Fibroblast of pulmonary artery (primary cell): ENCODE measurements around the gene ZNF91.
"Not testable (repeated sequence)": the region's sequence is repeated elsewhere in the genome, so short reads cannot be mapped to it uniquely, and the experiment has no call there.

Experiments
- DNase-seq: peaks from one replicate; pipeline ENCODE4 v3.0.0-alpha.2; 2010; ENCODE audit warnings: low read depth
- H3K4me3 ChIP-seq: replicated peaks from 2 replicates; pipeline ENCODE4 v1.5.1; 2011; ENCODE audit warnings: low read depth, mild to moderate bottlenecking, control low read depth, low read length, moderate library complexity
- TF ChIP-seq, protein P1 (sequence below): IDR thresholded peaks from 2 replicates; pipeline ENCODE4 v1.5.1; 2011; ENCODE audit warnings: mild to moderate bottlenecking, control low read depth, low read length, inconsistent platforms; ENCODE audit errors: missing control alignments

ZNF91 gene

GRCh38 chr19:23351806-23352205, 43.5 kb downstream of the ZNF91 start:
- TF ChIP-seq, protein P1, sequence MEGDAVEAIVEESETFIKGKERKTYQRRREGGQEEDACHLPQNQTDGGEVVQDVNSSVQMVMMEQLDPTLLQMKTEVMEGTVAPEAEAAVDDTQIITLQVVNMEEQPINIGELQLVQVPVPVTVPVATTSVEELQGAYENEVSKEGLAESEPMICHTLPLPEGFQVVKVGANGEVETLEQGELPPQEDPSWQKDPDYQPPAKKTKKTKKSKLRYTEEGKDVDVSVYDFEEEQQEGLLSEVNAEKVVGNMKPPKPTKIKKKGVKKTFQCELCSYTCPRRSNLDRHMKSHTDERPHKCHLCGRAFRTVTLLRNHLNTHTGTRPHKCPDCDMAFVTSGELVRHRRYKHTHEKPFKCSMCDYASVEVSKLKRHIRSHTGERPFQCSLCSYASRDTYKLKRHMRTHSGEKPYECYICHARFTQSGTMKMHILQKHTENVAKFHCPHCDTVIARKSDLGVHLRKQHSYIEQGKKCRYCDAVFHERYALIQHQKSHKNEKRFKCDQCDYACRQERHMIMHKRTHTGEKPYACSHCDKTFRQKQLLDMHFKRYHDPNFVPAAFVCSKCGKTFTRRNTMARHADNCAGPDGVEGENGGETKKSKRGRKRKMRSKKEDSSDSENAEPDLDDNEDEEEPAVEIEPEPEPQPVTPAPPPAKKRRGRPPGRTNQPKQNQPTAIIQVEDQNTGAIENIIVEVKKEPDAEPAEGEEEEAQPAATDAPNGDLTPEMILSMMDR: no peak
- no peak for DNase-seq
- no peak overlapping the region for H3K4me3 ChIP-seq

- TF ChIP-seq, protein P1: no peak
- DNase-seq: no peak
- H3K4me3 ChIP-seq: no peak overlapping the region
Measured at GRCh38 chr19:23346696-23347095, 48.6 kb downstream of the ZNF91 start.

- TF ChIP-seq, protein P1: no peak
- DNase-seq: no peak
Measured at GRCh38 chr19:23345838-23346237, 49.4 kb downstream of the ZNF91 start.

DNA sequence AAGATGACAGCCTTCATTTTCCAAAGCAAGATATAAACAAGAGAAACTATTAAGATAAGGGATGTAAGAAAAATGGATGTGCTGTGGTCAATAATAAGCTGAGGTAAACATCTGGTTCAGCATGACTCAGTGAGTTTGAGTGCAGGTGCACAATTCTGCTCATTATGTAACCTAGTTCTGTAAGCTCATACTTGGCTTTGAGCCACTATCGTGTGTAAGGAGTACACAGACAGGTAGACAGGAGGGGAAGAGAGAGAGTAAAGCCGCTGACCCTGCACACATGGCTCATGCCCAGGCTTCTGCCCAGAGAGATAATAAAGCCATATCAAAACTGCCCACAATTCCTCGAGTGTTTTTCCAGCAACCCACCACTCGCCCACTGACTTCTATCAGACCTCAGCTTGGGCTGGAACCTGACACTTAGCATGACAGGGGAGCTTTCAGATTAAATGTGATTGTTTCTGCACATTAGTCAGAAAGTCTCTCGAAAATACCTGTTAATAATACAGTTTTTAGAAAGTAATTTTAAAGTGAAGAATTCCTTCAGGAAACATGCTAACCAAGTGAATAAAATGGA, 51.7 kb downstream of the ZNF91 start:
- DNase-seq: no peak
- H3K4me3 ChIP-seq: no peak overlapping the region
- TF ChIP-seq, protein P1: no peak

More at GRCh38 chr19:23345838-23346237, 49.4 kb downstream of the ZNF91 start:
- H3K4me3 ChIP-seq: no peak overlapping the region

DNA sequence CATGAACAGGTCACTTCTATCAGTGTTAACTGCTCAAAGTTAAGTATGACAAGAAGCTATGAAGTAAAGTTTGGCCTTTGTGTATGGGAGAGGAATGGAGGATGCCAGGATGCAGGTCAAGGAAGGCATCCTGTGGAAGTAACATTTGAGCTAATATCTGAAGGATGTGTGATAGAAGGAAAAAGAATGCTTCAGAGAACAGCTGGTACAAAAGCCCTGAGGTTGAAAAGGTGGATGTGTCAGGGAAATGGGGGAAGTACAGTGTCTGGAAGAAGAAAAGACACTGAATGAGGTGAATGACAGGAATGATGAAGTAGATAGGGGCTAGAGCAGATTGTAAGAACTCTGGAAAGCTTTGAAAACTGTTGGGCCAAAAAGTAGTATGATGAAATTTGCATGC, 67.1 kb downstream of the ZNF91 start:
- H3K4me3 ChIP-seq: no peak overlapping the region
- no peak for DNase-seq
- TF ChIP-seq, protein P1: no peak

DNA sequence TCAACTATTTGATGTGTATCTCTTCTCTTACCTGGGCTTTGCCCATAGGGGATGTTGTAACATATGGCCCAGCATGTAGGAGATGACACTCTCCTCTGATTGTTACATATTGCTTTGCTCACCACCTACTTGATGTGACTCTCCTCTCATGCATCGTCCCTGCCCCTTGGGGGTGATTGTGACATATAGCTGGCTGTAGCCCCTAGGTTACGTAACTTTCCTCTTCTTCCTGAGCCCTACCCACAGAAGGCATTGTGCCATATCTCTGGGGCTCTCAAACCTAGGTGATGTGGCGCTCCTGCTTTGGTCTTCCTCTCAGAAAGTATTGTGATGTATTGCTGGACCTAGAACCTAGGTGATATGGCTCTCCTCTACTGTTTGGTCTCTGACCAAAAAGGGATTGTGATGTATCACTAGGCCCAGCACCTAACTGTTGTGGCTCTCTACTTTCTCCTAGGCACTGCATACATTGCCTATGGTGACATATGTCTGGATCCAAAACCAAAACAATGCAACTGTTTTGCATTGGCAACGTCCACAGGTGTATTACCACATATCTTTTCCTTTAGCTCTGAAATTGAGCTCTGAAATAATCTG, 73.2 kb downstream of the ZNF91 start:
- H3K4me3 ChIP-seq: no peak overlapping the region
- no peak for DNase-seq
- TF ChIP-seq, protein P1: no peak

DNA sequence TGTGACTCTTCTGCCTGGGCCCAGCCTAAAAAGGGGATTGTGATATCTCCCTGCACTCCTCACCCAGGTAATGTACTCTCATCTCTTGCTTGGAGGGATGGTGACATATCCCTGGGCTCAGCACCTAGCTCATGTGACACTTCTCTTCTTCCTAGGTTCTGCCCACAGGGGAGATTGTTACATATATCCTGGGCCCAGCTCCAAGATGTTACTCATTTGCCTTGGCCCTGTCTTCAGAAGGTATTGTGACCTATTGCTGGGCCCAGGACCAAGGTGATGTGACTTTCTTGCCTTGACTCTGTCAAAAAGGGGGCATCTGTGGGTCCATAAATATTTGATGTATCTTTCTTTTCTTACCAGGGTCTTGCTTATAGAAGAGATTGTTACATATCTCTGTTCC, 73.9 kb downstream of the ZNF91 start:
- not testable (repeated sequence) for DNase-seq, H3K4me3 ChIP-seq

DNA sequence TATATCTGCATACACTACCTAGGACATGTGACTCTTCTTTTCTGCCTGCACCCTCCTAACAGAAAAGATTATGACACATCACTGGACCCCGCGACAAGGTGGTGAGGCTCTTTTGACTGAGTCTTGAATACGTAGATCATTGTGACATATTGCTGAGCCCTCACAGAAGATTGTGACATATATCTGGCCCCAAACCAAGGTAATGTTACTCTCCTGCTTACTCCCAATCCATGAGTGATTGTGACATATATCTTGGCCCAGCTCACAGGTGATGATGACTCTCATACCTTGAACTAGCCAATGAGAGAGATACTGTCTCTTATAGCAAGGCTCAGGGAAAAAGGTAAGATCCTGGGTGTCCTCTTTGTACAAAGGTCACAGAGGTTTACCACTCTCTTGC, 75.7 kb downstream of the ZNF91 start:
- not testable (repeated sequence) for DNase-seq, H3K4me3 ChIP-seq

- not testable (repeated sequence) for H3K4me3 ChIP-seq, DNase-seq
Measured at GRCh38 chr19:23318941-23319340, 76.3 kb downstream of the ZNF91 start.
